Fibroblast of mammary gland (primary cell): ENCODE measurements around the gene ZNF423.

Experiments used
- DNase-seq: peaks from one replicate; pipeline ENCODE4 v3.0.0-alpha.2; 2010; ENCODE audit warnings: low read depth
- H3K4me3 ChIP-seq: 2 replicates; pipeline ENCODE4 v1.5.1; 2011; ENCODE audit warnings: low read depth, mild to moderate bottlenecking, low read length, moderate library complexity; ENCODE audit not compliant: control insufficient read depth
- CTCF ChIP-seq: conservative IDR thresholded peaks from 2 replicates; pipeline ENCODE4 v1.5.1; 2011; ENCODE audit warnings: low read depth, low read length, inconsistent platforms; ENCODE audit not compliant: control insufficient read depth, insufficient read depth

Gene ZNF423

GRCh38 chr16:49631187-49632041, 224.5 kb downstream of the ZNF423 start:
- DNase-seq: peak; percentile 38
- TF ChIP-seq CTCF: no peak
- no peak overlapping the region for H3K4me3 ChIP-seq

GRCh38 chr16:49630783-49631182, 225.1 kb downstream of the ZNF423 start:
- no peak overlapping the region for H3K4me3 ChIP-seq
- no peak for DNase-seq
- no peak for TF ChIP-seq CTCF

GRCh38 chr16:49629851-49630250, 226.1 kb downstream of the ZNF423 start:
- DNase-seq: no peak
- TF ChIP-seq CTCF: no peak
- H3K4me3 ChIP-seq: no peak overlapping the region

GRCh38 chr16:49628148-49628547, 227.8 kb downstream of the ZNF423 start:
- H3K4me3 ChIP-seq: no peak overlapping the region
- TF ChIP-seq CTCF: no peak
- no peak for DNase-seq

- H3K4me3 ChIP-seq: no peak overlapping the region
- no peak for DNase-seq
- no peak for TF ChIP-seq CTCF
Measured at GRCh38 chr16:49625311-49626065, 230.4 kb downstream of the ZNF423 start.

- no peak for TF ChIP-seq CTCF
- no peak overlapping the region for H3K4me3 ChIP-seq
- no peak for DNase-seq
Measured at GRCh38 chr16:49623501-49624266, 232.2 kb downstream of the ZNF423 start.
